Measurements from ENCODE around the gene VSIR. TPM values are rescaled to one million over a fixed set of nuclear protein-coding genes. Genes with fewer than 3 reads are reported as not detected.

VSIR gene
- total RNA-seq, 2 experiments from 2014 or later: 41.4 to 47.3 TPM

DNA sequence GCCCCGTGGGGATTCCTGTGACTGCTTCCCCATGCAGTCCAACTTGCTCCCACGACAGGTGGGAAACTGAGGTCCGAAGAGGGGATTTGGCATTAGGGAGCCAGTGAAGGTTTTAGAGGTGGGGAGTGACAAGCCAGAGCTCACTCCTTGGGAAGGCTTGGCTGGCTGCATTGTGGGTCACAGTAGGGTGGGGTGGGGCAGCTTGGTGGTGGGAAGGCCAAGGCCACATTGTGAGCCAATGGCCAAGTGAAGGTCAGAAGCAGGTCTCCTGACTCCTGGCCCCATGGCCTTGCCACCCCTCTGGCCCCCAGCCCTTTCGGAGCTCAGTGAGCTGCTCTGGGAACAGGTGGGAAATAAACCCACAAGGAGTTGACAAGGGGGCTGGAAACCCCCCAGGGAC lies 56.3 kb downstream of the VSIR start:
- DNase-seq: no peak
- Mint-ChIP-seq H3K36me3 (no peaks in the 10 kb centered on the region), H3K27me3 (no peaks in the 10 kb centered on the region), H3K9me3 (no peaks in the 10 kb centered on the region), H3K4me3 (no peak overlapping the region), H3K27ac (no peak overlapping the region), H3K4me1 (peaks cover 49% of the 10 kb centered on the region)

- Mint-ChIP-seq H3K27ac (no peak overlapping the region), H3K36me3 (no peaks in the 10 kb centered on the region), H3K4me1 (peaks cover 50% of the 10 kb centered on the region)
Observed at GRCh38 chr10:71716426-71716825, 56.9 kb downstream of the VSIR start.

DNA sequence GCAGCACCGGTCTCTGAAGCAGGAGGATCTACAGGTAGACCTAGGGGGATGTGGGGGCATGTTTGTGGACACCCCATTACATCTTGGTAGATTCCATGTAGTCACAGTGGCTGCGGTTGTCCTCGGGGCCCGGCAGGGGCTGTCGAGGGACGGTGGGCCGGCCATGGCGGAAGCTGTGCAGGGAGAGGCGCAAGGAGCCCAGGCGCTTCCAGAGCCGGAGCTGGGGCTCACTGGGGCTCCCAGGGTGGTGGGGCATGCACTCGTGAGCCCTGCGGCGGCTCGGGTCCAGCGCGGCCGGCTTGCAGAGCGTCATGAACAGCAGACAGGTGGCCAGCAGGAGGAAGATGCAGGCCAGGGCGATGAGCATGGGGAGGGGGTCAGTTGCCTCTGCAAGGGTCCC lies 57.5 kb downstream of the VSIR start:
- Mint-ChIP-seq H3K27ac (peak overlapping the region; percentile 65), H3K4me3 (no peak overlapping the region)
- DNase-seq: no peak

More at GRCh38 chr10:71716426-71716825, 56.9 kb downstream of the VSIR start:
- H3K27me3 Mint-ChIP-seq: no peaks in the 10 kb centered on the region
- no peak overlapping the region for H3K4me3 Mint-ChIP-seq
- DNase-seq: no peak
- H3K9me3 Mint-ChIP-seq: no peaks in the 10 kb centered on the region

GRCh38 chr10:71715026-71715425 lies 58.3 kb downstream of the VSIR start:
- Mint-ChIP-seq H3K4me1 (peaks cover 49% of the 10 kb centered on the region), H3K4me3 (no peak overlapping the region), H3K9me3 (no peaks in the 10 kb centered on the region), H3K36me3 (no peaks in the 10 kb centered on the region), H3K27ac (peak overlapping the region; percentile 73), H3K27me3 (no peaks in the 10 kb centered on the region)
- DNase-seq: no peak

More for the DNA sequence above, 57.5 kb downstream of the VSIR start:
- peaks cover 47% of the 10 kb centered on the region for H3K4me1 Mint-ChIP-seq
- no peaks in the 10 kb centered on the region for H3K9me3 Mint-ChIP-seq
- H3K27me3 Mint-ChIP-seq: no peaks in the 10 kb centered on the region
- no peaks in the 10 kb centered on the region for H3K36me3 Mint-ChIP-seq

DNA sequence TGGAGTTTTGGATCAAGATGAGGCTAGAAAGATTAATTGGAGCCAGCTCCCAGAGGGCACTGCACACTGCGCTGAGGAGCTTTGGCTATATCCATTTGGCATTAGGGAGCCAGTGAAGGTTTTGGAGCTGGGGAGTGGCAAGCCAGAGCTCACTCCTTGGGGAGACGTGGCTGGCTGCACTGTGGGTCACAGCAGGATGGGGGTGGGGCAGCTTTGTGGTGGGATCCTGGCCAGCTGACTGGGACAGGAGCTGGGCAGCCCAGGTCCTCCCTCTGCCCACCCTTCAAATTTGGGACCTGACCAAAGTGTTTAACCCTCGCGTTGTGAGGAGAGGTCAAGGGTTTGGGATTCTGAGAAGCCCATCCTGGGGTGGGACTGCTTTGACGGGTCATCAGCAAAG lies 58.7 kb downstream of the VSIR start:
- H3K9me3 Mint-ChIP-seq: no peaks in the 10 kb centered on the region
- DNase-seq: no peak
- no peaks in the 10 kb centered on the region for H3K27me3 Mint-ChIP-seq
- peak overlapping the region; percentile 87 for H3K4me3 Mint-ChIP-seq
- no peaks in the 10 kb centered on the region for H3K36me3 Mint-ChIP-seq
- peaks cover 50% of the 10 kb centered on the region for H3K4me1 Mint-ChIP-seq
- peak overlapping the region; percentile 100 for H3K27ac Mint-ChIP-seq

DNA sequence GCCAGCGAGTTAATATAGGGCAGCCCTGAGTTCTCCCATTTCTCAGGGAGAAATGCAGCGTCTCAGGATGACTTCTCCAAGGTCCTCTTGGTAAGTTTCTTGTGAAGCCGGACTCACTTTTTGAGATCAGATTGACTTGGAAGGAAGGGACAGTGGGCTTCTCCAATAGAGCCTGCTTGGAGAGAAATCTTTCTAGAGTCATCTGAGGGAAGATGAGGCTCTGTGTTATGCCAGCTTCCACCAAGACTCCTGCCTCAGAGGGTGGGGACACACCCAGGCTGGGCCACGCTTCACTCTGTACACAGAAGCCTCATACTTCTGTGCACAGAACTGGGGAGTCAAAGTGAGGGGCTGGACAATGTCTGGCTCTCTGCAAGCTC lies 59.3 kb downstream of the VSIR start:
- Mint-ChIP-seq H3K27me3 (no peaks in the 10 kb centered on the region), H3K9me3 (no peaks in the 10 kb centered on the region), H3K27ac (peak overlapping the region; percentile 100), H3K36me3 (no peaks in the 10 kb centered on the region), H3K4me1 (peaks cover 49% of the 10 kb centered on the region), H3K4me3 (peak overlapping the region; percentile 87)
- DNase-seq: no peak

- Mint-ChIP-seq H3K27ac (peak overlapping the region; percentile 100), H3K36me3 (no peaks in the 10 kb centered on the region), H3K4me1 (peaks cover 50% of the 10 kb centered on the region), H3K4me3 (peak overlapping the region; percentile 87), H3K9me3 (no peaks in the 10 kb centered on the region), H3K27me3 (no peaks in the 10 kb centered on the region)
- DNase-seq: peak; percentile 56
Observed at GRCh38 chr10:71713135-71714030, 59.9 kb downstream of the VSIR start.

DNA sequence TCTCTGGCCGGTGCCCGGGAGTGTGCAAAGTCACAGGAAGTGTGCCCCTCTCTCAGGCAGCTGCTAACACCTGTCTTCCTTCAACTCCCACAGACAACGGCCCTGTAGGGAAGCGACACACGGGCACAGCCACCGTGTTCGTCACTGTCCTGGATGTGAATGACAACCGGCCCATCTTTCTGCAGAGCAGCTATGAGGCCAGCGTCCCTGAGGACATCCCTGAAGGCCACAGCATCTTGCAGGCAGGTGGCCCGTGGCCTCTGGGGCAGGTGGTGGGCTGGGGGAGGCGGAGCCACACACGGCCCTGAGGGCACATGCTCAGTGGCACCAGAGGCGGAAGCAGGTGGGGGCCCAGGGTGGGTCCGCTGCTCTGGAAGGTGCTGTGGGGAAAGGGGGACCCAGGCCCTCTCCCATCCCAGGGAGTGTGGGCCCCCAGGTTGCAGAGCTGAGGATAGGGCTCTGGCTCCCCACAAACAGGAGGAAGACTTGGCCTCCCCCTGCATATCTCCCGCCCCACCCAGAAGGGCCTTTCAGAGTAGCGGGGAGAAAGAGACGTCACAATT lies 60.7 kb downstream of the VSIR start:
- Mint-ChIP-seq H3K4me1 (peaks cover 55% of the 10 kb centered on the region), H3K36me3 (no peaks in the 10 kb centered on the region), H3K4me3 (peak overlapping the region; percentile 87), H3K9me3 (no peaks in the 10 kb centered on the region), H3K27ac (peak overlapping the region; percentile 100), H3K27me3 (no peaks in the 10 kb centered on the region)
- DNase-seq: peak; percentile 47

GRCh38 chr10:71712170-71712569 lies 61.1 kb downstream of the VSIR start:
- Mint-ChIP-seq H3K4me3 (peak overlapping the region; percentile 32), H3K9me3 (no peaks in the 10 kb centered on the region), H3K36me3 (no peaks in the 10 kb centered on the region), H3K4me1 (peaks cover 55% of the 10 kb centered on the region), H3K27ac (peak overlapping the region; percentile 100), H3K27me3 (no peaks in the 10 kb centered on the region)
- DNase-seq: no peak

GRCh38 chr10:71711052-71711623 lies 62.2 kb downstream of the VSIR start:
- peaks cover 54% of the 10 kb centered on the region for H3K4me1 Mint-ChIP-seq

GRCh38 chr10:71710519-71710918 lies 62.8 kb downstream of the VSIR start:
- H3K4me1 Mint-ChIP-seq: peaks cover 50% of the 10 kb centered on the region
- H3K9me3 Mint-ChIP-seq: no peaks in the 10 kb centered on the region
- no peak for DNase-seq
- H3K4me3 Mint-ChIP-seq: no peak overlapping the region
- H3K36me3 Mint-ChIP-seq: no peaks in the 10 kb centered on the region
- H3K27me3 Mint-ChIP-seq: no peaks in the 10 kb centered on the region
- H3K27ac Mint-ChIP-seq: no peak overlapping the region

More at GRCh38 chr10:71711052-71711623, 62.2 kb downstream of the VSIR start:
- no peak for DNase-seq
- Mint-ChIP-seq H3K27me3 (no peaks in the 10 kb centered on the region), H3K9me3 (no peaks in the 10 kb centered on the region), H3K36me3 (no peaks in the 10 kb centered on the region), H3K27ac (no peak overlapping the region), H3K4me3 (no peak overlapping the region)

GRCh38 chr10:71708897-71709882 lies 64.1 kb downstream of the VSIR start:
- no peak for DNase-seq
- Mint-ChIP-seq H3K36me3 (no peaks in the 10 kb centered on the region), H3K4me1 (peaks cover 41% of the 10 kb centered on the region), H3K27me3 (no peaks in the 10 kb centered on the region), H3K27ac (no peak overlapping the region), H3K4me3 (no peak overlapping the region), H3K9me3 (no peaks in the 10 kb centered on the region)

DNA sequence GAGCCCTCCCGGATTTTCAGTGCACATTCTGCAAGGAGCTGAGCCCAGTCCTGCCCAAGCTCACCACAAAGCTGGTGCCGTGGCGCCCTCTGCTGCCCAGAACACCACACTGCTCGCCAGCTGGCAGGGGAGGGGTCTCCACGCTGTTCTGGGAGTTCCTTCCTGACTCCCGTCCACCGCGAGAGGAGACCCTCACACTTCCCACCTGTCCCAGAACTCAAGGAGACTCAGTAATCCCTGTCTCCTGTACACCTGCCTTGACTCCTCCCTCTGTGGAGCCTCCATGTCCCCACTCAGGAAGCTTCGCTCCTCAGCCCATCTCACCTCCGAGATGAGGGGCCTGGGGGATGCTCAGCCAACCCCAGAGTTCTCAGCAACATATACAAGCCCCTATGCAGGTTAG lies 65.0 kb downstream of the VSIR start:
- H3K36me3 Mint-ChIP-seq: no peaks in the 10 kb centered on the region
- no peaks in the 10 kb centered on the region for H3K9me3 Mint-ChIP-seq
- H3K27ac Mint-ChIP-seq: no peak overlapping the region
- DNase-seq: peak; percentile 67
- peaks cover 32% of the 10 kb centered on the region for H3K4me1 Mint-ChIP-seq
- H3K4me3 Mint-ChIP-seq: no peak overlapping the region
- no peaks in the 10 kb centered on the region for H3K27me3 Mint-ChIP-seq

DNA sequence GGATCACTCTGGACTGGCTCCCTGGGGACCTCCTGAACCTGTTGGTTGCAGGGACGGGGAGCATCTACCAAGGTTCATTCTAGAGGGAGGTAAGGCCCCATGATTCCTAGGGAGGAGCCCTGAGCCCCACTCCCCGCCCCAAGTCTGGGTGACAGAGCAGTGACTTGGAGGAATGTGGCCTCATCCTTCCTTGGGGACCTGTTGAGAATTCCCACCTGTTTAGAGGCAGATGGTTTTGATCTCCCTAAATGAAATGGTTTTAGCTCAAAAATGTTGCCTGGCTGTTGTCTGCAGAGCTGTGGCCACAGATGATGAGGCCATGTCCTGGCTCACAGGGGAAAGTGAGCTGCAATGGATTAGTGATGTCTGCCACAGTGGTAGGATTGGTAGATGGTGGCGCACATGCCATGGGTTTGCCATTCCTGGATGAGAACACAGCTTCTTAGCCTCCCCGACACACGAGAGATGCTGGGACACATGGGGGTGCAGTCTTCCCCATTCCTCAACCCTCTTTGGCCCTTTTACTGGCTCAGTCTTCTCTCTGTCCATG lies 66.0 kb downstream of the VSIR start:
- Mint-ChIP-seq H3K36me3 (no peaks in the 10 kb centered on the region), H3K27ac (no peak overlapping the region), H3K27me3 (no peaks in the 10 kb centered on the region), H3K9me3 (no peaks in the 10 kb centered on the region), H3K4me1 (peaks cover 25% of the 10 kb centered on the region), H3K4me3 (no peak overlapping the region)
- DNase-seq: no peak
